Osteoblast (primary cell): Measurements from ENCODE around the gene ATP8A1. TPM values are rescaled to one million over a fixed set of nuclear protein-coding genes. Genes with fewer than 3 reads are reported as not detected.
"Not testable (repeated sequence)": the region's sequence is repeated elsewhere in the genome, so short reads cannot be mapped to it uniquely, and the experiment has no call there.

Source experiments
- DNase-seq: peaks from one replicate; pipeline ENCODE4 v3.0.0; 2011; ENCODE audit warnings: low spot score, mixed read lengths; ENCODE audit not compliant: insufficient read length; ENCODE audit errors: missing footprints
- H2AFZ ChIP-seq: 2 replicates; pipeline ENCODE4 v1.6.0; 2011; ENCODE audit warnings: mild to moderate bottlenecking, low read length
- H3K27ac ChIP-seq: 2 replicates; pipeline ENCODE4 v1.5.1; 2011; ENCODE audit warnings: mild to moderate bottlenecking, low read depth, low read length, moderate library complexity
- H3K27me3 ChIP-seq: 2 replicates; pipeline ENCODE4 v1.6.0; 2012; ENCODE audit warnings: mild to moderate bottlenecking, control low read depth, inconsistent platforms, low read length, moderate library complexity; ENCODE audit not compliant: insufficient read depth
- H3K36me3 ChIP-seq: 2 replicates; pipeline ENCODE4 v1.5.1; 2011; ENCODE audit warnings: mild to moderate bottlenecking, low read length, control low read depth, moderate library complexity; ENCODE audit not compliant: insufficient read depth
- H3K4me1 ChIP-seq: 2 replicates; pipeline ENCODE4 v1.5.1; 2011; ENCODE audit warnings: mild to moderate bottlenecking, low read length, control low read depth, moderate library complexity; ENCODE audit not compliant: insufficient read depth
- H3K4me2 ChIP-seq: 2 replicates; pipeline ENCODE4 v1.6.0; 2011; ENCODE audit warnings: mild to moderate bottlenecking, low read length; ENCODE audit not compliant: insufficient read depth
- H3K4me3 ChIP-seq: fragments of 200-600 bp; sonication (generic); 3 replicates; pipeline ENCODE4 v1.5.1; 2012; ENCODE audit warnings: mild to moderate bottlenecking, low read length, inconsistent platforms; ENCODE audit not compliant: insufficient read depth
- H3K79me2 ChIP-seq: 2 replicates; pipeline ENCODE4 v1.6.0; 2012; ENCODE audit warnings: mild to moderate bottlenecking, low read length, control low read depth, inconsistent platforms; ENCODE audit not compliant: insufficient read depth
- H3K9me3 ChIP-seq: 2 replicates; pipeline ENCODE4 v1.5.1; 2011; ENCODE audit warnings: low read depth, low read length, control low read depth
- H4K20me1 ChIP-seq: 2 replicates; pipeline ENCODE4 v1.6.0; 2012; ENCODE audit warnings: mild to moderate bottlenecking, low read length, control low read depth; ENCODE audit not compliant: insufficient read depth
- total RNA-seq: library from RNA; depleted of rRNA; stranded (reverse); fragments of >200 nt; gene quantifications from 2 replicates; pipeline ENCODE4 v1.2.3, GENCODE V29; 2012
- TF ChIP-seq, protein P1 (sequence below): IDR thresholded peaks from 2 replicates; pipeline ENCODE4 v1.5.1; 2011; ENCODE audit warnings: mild to moderate bottlenecking, low read depth, low read length, moderate library complexity; ENCODE audit errors: extremely low read depth

Gene ATP8A1
- total RNA-seq, 1 donor, result 2.5 TPM

- DNase-seq, result no peak
Observed at GRCh38 chr4:42385516-42385915, 271.4 kb downstream of the ATP8A1 start.

GRCh38 chr4:42381666-42382065 is 275.2 kb downstream of the ATP8A1 start:
- no peaks in the 10 kb centered on the region for H4K20me1 ChIP-seq
- no peaks in the 10 kb centered on the region for H3K36me3 ChIP-seq
- no peaks in the 10 kb centered on the region for H3K79me2 ChIP-seq
- no peaks in the 10 kb centered on the region for H3K9me3 ChIP-seq
- no peak overlapping the region for H3K27ac ChIP-seq
- H3K4me1 ChIP-seq, result no peaks in the 10 kb centered on the region
- no peak overlapping the region for H3K4me2 ChIP-seq
- no peak overlapping the region for H3K4me3 ChIP-seq
- TF ChIP-seq, protein P1, sequence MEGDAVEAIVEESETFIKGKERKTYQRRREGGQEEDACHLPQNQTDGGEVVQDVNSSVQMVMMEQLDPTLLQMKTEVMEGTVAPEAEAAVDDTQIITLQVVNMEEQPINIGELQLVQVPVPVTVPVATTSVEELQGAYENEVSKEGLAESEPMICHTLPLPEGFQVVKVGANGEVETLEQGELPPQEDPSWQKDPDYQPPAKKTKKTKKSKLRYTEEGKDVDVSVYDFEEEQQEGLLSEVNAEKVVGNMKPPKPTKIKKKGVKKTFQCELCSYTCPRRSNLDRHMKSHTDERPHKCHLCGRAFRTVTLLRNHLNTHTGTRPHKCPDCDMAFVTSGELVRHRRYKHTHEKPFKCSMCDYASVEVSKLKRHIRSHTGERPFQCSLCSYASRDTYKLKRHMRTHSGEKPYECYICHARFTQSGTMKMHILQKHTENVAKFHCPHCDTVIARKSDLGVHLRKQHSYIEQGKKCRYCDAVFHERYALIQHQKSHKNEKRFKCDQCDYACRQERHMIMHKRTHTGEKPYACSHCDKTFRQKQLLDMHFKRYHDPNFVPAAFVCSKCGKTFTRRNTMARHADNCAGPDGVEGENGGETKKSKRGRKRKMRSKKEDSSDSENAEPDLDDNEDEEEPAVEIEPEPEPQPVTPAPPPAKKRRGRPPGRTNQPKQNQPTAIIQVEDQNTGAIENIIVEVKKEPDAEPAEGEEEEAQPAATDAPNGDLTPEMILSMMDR, result no peak
- H3K27me3 ChIP-seq, result no peaks in the 10 kb centered on the region
- DNase-seq, result no peak
- H2AFZ ChIP-seq, result no peak overlapping the region

More at GRCh38 chr4:42385516-42385915, 271.4 kb downstream of the ATP8A1 start:
- no peaks in the 10 kb centered on the region for H3K79me2 ChIP-seq
- H3K27me3 ChIP-seq, result no peaks in the 10 kb centered on the region
- H3K36me3 ChIP-seq, result no peaks in the 10 kb centered on the region
- no peak overlapping the region for H3K27ac ChIP-seq
- no peak overlapping the region for H2AFZ ChIP-seq
- no peaks in the 10 kb centered on the region for H3K4me1 ChIP-seq
- no peaks in the 10 kb centered on the region for H4K20me1 ChIP-seq
- H3K4me3 ChIP-seq, result no peak overlapping the region
- TF ChIP-seq, protein P1, result no peak
- H3K9me3 ChIP-seq, result no peaks in the 10 kb centered on the region
- H3K4me2 ChIP-seq, result no peak overlapping the region

- Histone ChIP-seq H3K4me3 (no peak overlapping the region), H3K9me3 (no peaks in the 10 kb centered on the region), H3K27ac (no peak overlapping the region), H3K27me3 (no peaks in the 10 kb centered on the region), H2AFZ (no peak overlapping the region), H3K79me2 (no peaks in the 10 kb centered on the region), H3K4me2 (no peak overlapping the region), H3K36me3 (no peaks in the 10 kb centered on the region), H4K20me1 (no peaks in the 10 kb centered on the region), H3K4me1 (no peaks in the 10 kb centered on the region)
- no peak for DNase-seq
- TF ChIP-seq, protein P1, result no peak
Observed at GRCh38 chr4:42377497-42377896, 279.4 kb downstream of the ATP8A1 start.

GRCh38 chr4:42372303-42372702 is 284.6 kb downstream of the ATP8A1 start:
- H3K27me3 ChIP-seq, H3K27ac ChIP-seq, DNase-seq, H3K4me1 ChIP-seq, H3K9me3 ChIP-seq, H3K4me3 ChIP-seq, H3K36me3 ChIP-seq, H3K79me2 ChIP-seq, H4K20me1 ChIP-seq, H2AFZ ChIP-seq, H3K4me2 ChIP-seq: not testable (repeated sequence)
